GM12878 (cell line): ENCODE measurements around the gene MCTP2. TPM values are rescaled to one million over a fixed set of nuclear protein-coding genes. Genes with fewer than 3 reads are reported as not detected.

Source experiments
- ATAC-seq: fragments of 200-7000 bp; cut with Tn5 transposase; 3 replicates; pipeline ENCODE4 v1.9.1; 2020; ENCODE audit warnings: mild to moderate bottlenecking, moderate library complexity
- BruUV-seq: library from RNA; stranded (reverse); fragments of 400-500 nt; replicated peaks from 2 replicates; lab custom pipeline; 2021; lab: Mats Ljungman, UMichigan
- CTCF ChIA-PET: fragments of 300-600 bp; sonication (Branson Sonifier 250); formaldehyde crosslinking; extraction: SDS; loops from one replicate; lab custom pipeline; 2021; ENCODE audit warnings: inconsistent platforms; lab: Yijun Ruan, JAX
- POLR2A ChIA-PET: fragments of 350-600 bp; formaldehyde crosslinking; extraction: SDS; loops from one replicate; lab custom pipeline; 2021; ENCODE audit warnings: inconsistent platforms; lab: Charles Lee
- RAD21 ChIA-PET: fragments of 300-600 bp; sonication (Branson Sonifier 250); formaldehyde crosslinking; loops from one replicate; lab custom pipeline; 2023; ENCODE audit warnings: antibody characterized with exemption; ENCODE audit not compliant: unreplicated experiment; lab: Charles Lee
- SMC1A ChIA-PET: fragments of 300-600 bp; sonication (Branson Sonifier 250); formaldehyde crosslinking; loops from one replicate; lab custom pipeline; 2023; ENCODE audit not compliant: unreplicated experiment, uncharacterized antibody; lab: Charles Lee
- DNase-seq: peaks from one replicate; pipeline ENCODE4 v3.0.0-alpha.2; 2011; ENCODE audit warnings: low read depth, low spot score
- FAIRE-seq: peaks from 3 replicates; lab custom pipeline; 2011; peaks lifted over from hg19 to GRCh38; lab: Jason Lieb, UNC
- H2AFZ ChIP-seq: 2 replicates; pipeline ENCODE4 v1.6.0; 2011; ENCODE audit warnings: low read depth, low read length, control low read depth; ENCODE audit not compliant: control insufficient read depth
- H3K27ac ChIP-seq: 2 replicates; pipeline ENCODE4 v1.5.1; 2011; ENCODE audit warnings: control low read depth; ENCODE audit not compliant: control insufficient read depth, insufficient read depth
- H3K27me3 ChIP-seq, 2 experiments: replicated peaks in 1 of 2; 2 replicates each; pipeline versions ENCODE4 v1.6.0 to v1.6.1; 2011; ENCODE audit warnings: low read length in 1 of 2; ENCODE audit not compliant: control insufficient read depth in 2 of 2, insufficient read depth in 2 of 2
- H3K36me3 ChIP-seq, 2 experiments: 2 replicates each; pipeline ENCODE4 v1.5.1; 2011; ENCODE audit warnings: low read length in 1 of 2; ENCODE audit not compliant: control insufficient read depth in 2 of 2, insufficient read depth in 2 of 2
- H3K4me1 ChIP-seq: 2 replicates; pipeline ENCODE4 v1.6.1; 2011; ENCODE audit warnings: mild to moderate bottlenecking, low read length, moderate library complexity, mixed read lengths; ENCODE audit not compliant: control insufficient read depth, insufficient read depth
- H3K4me2 ChIP-seq: 2 replicates; pipeline ENCODE4 v1.6.0; 2011; ENCODE audit warnings: control low read depth; ENCODE audit not compliant: control insufficient read depth, insufficient read depth
- H3K4me3 ChIP-seq: fragments of 200-600 bp; sonication (generic); 2 replicates; pipeline ENCODE4 v1.5.1; 2016
- H3K79me2 ChIP-seq: 2 replicates; pipeline ENCODE4 v1.6.0; 2011; ENCODE audit warnings: low read length; ENCODE audit not compliant: control insufficient read depth, insufficient read depth
- H3K9ac ChIP-seq: 2 replicates; pipeline ENCODE4 v1.8.0; 2011; ENCODE audit warnings: low read length, control low read depth, mixed read lengths; ENCODE audit not compliant: control insufficient read depth, insufficient read depth
- H3K9me3 ChIP-seq: replicated peaks from 3 replicates; pipeline ENCODE4 v1.5.1; 2011; ENCODE audit warnings: mild to moderate bottlenecking, low read length; ENCODE audit not compliant: control insufficient read depth, insufficient read depth
- H4K20me1 ChIP-seq: 2 replicates; pipeline ENCODE4 v1.6.0; 2011; ENCODE audit not compliant: control insufficient read depth, insufficient read depth
- ATF7 ChIP-seq: fragments of 450-650 bp; IDR thresholded peaks from 2 replicates; pipeline ENCODE4 v1.6.1; 2016; ENCODE audit warnings: low read depth, mild to moderate bottlenecking
- DPF2 ChIP-seq: fragments of 450-650 bp; IDR thresholded peaks from 2 replicates; pipeline ENCODE4 v1.6.1; 2017; ENCODE audit warnings: mild to moderate bottlenecking
- HDAC2 ChIP-seq: fragments of 200-600 bp; sonication (generic); IDR thresholded peaks from 2 replicates; pipeline ENCODE4 v1.6.1; 2017
- JUND ChIP-seq: IDR thresholded peaks from 2 replicates; pipeline ENCODE4 v1.6.1; 2012; ENCODE audit warnings: low read depth, mild to moderate bottlenecking, low read length, improper control_type of control experiment, moderate library complexity
- MTA3 ChIP-seq: IDR thresholded peaks from 2 replicates; pipeline ENCODE4 v1.6.1; 2012; ENCODE audit warnings: low read length, inconsistent platforms, borderline replicate concordance
- NFYB ChIP-seq: IDR thresholded peaks from 2 replicates; pipeline ENCODE4 v1.6.1; 2011; ENCODE audit warnings: low read depth, mild to moderate bottlenecking, low read length, improper control_type of control experiment, moderate library complexity; ENCODE audit not compliant: insufficient read depth
- PRDM15 ChIP-seq: fragments of 450-650 bp; formaldehyde crosslinking; IDR thresholded peaks from 2 replicates; pipeline ENCODE4 v1.4.0; 2020; ENCODE audit warnings: mild to moderate bottlenecking, moderate library complexity
- SIX5 ChIP-seq: IDR thresholded peaks from 2 replicates; pipeline ENCODE4 v1.6.1; 2011; ENCODE audit warnings: mild to moderate bottlenecking, low read depth, low read length, moderate library complexity; ENCODE audit not compliant: severe bottlenecking
- STAT1 ChIP-seq: fragments of 450-650 bp; conservative IDR thresholded peaks from 2 replicates; pipeline ENCODE4 v1.6.1; 2014; ENCODE audit warnings: antibody characterized with exemption, mild to moderate bottlenecking
- WGBS: methylation state at CpG from one replicate; pipeline ENCODE4 v1.1.6; 2016; ENCODE audit warnings: low lambda C conversion rate; ENCODE audit not compliant: insufficient replicate concordance, insufficient coverage; ENCODE audit errors: missing lambda C conversion rate; 5-methylcytosine and 5-hydroxymethylcytosine counted together
- in situ Hi-C: fragments of 300-500 bp; cut with MboI; formaldehyde crosslinking; loops from 9 replicates; pipeline ENCODE4 v1.14.3; 2018; ENCODE audit warnings: mixed read lengths
- intact Hi-C: fragments of 100-400 bp; cut with micrococcal nuclease; formaldehyde crosslinking; loops from one replicate; pipeline ENCODE4 v1.14.2; 2022; ENCODE audit not compliant: unreplicated experiment
- polyA plus RNA-seq, 11 experiments: library from polyadenylated mRNA; depleted of rRNA in 4 of 11; unstranded in 6 of 11; stranded (reverse) in 5 of 11; fragments of >200 nt; fragmentation: Nextera tagmentation in 4 of 11; fragmentation: Illumina TruSeq in 1 of 11; extraction: Ambion mirVana in 4 of 11; extraction: Trizol in 1 of 11; gene quantifications; 1 replicate in 1 of 11; 2 replicates in 10 of 11; pipeline versions ENCODE4 v1.2.1 to v1.2.3, GENCODE V29; 2011 to 2016; ENCODE audit warnings: inconsistent platforms in 2 of 11, missing spikeins in 2 of 11, low read depth in 1 of 11
- total RNA-seq, 4 experiments: library from RNA; depleted of rRNA in 3 of 4; stranded (reverse); fragments of >200 nt in 3 of 4; fragmentation: Illumina TruSeq in 1 of 4; extraction: Trizol in 1 of 4; gene quantifications; 2 replicates each; pipeline versions ENCODE4 v1.2.1 to v1.2.3, GENCODE V29; 2013 to 2021
- TF ChIP-seq, protein P1 (sequence below): fragments of 450-650 bp; IDR thresholded peaks from 2 replicates; pipeline ENCODE4 v1.6.1; 2017; ENCODE audit warnings: mild to moderate bottlenecking, moderate library complexity
- TF ChIP-seq, protein P2 (sequence below): IDR thresholded peaks from 2 replicates; pipeline ENCODE4 v1.6.1; 2011; ENCODE audit warnings: borderline replicate concordance, low read depth, mild to moderate bottlenecking, moderate library complexity, mixed read lengths, low read length; ENCODE audit not compliant: insufficient read depth; ENCODE audit errors: extremely low read length

MCTP2 gene
- total and polyA plus RNA-seq, 10 of the 15 experiments (the other 5 are each of a cell fraction or from before 2014, with no cell fraction given), result 0.24 to 48.5 (median 0.88) TPM

- no peak for ATAC-seq
- Histone ChIP-seq H3K27ac (no peak overlapping the region), H3K4me2 (no peak overlapping the region), H3K79me2 (no peaks in the 10 kb centered on the region), H3K4me1 (no peaks in the 10 kb centered on the region), H3K27me3 (no peaks in the 10 kb centered on the region), H3K36me3 (no peaks in the 10 kb centered on the region), H3K9ac (no peak overlapping the region)
- FAIRE-seq, result no peak
- ChIA-PET POLR2A (no interaction called here), SMC1A (no interaction called here)
- intact Hi-C loops, result no loop called here
- no peak for TF ChIP-seq DPF2
- no peak for TF ChIP-seq NFYB
- no peak for TF ChIP-seq JUND
- TF ChIP-seq ATF7, result no peak
- TF ChIP-seq MTA3, result no peak
- no peak for TF ChIP-seq PRDM15 (CRISPR knock-in tag)
- no peak for TF ChIP-seq HDAC2
- TF ChIP-seq, protein P1, sequence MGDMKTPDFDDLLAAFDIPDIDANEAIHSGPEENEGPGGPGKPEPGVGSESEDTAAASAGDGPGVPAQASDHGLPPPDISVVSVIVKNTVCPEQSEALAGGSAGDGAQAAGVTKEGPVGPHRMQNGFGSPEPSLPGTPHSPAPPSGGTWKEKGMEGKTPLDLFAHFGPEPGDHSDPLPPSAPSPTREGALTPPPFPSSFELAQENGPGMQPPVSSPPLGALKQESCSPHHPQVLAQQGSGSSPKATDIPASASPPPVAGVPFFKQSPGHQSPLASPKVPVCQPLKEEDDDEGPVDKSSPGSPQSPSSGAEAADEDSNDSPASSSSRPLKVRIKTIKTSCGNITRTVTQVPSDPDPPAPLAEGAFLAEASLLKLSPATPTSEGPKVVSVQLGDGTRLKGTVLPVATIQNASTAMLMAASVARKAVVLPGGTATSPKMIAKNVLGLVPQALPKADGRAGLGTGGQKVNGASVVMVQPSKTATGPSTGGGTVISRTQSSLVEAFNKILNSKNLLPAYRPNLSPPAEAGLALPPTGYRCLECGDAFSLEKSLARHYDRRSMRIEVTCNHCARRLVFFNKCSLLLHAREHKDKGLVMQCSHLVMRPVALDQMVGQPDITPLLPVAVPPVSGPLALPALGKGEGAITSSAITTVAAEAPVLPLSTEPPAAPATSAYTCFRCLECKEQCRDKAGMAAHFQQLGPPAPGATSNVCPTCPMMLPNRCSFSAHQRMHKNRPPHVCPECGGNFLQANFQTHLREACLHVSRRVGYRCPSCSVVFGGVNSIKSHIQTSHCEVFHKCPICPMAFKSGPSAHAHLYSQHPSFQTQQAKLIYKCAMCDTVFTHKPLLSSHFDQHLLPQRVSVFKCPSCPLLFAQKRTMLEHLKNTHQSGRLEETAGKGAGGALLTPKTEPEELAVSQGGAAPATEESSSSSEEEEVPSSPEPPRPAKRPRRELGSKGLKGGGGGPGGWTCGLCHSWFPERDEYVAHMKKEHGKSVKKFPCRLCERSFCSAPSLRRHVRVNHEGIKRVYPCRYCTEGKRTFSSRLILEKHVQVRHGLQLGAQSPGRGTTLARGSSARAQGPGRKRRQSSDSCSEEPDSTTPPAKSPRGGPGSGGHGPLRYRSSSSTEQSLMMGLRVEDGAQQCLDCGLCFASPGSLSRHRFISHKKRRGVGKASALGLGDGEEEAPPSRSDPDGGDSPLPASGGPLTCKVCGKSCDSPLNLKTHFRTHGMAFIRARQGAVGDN, result no peak
- no peak for TF ChIP-seq SIX5
- TF ChIP-seq, protein P2, sequence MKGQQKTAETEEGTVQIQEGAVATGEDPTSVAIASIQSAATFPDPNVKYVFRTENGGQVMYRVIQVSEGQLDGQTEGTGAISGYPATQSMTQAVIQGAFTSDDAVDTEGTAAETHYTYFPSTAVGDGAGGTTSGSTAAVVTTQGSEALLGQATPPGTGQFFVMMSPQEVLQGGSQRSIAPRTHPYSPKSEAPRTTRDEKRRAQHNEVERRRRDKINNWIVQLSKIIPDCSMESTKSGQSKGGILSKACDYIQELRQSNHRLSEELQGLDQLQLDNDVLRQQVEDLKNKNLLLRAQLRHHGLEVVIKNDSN, result no peak
- no peak for TF ChIP-seq STAT1
- TF ChIP-seq, all 136 proteins: peak for 0
- in situ Hi-C loops, result no loop called here
- H3K4me3 ChIP-seq, result no peak overlapping the region
- no peaks in the 10 kb centered on the region for H3K9me3 ChIP-seq
- DNase-seq, result no peak
- H2AFZ ChIP-seq, result no peak overlapping the region
- H4K20me1 ChIP-seq, result no peaks in the 10 kb centered on the region
- ChIA-PET CTCF (no interaction called here), RAD21 (no interaction called here)
- WGBS, result 56% methylated on average over 3 of the region's 3 CpGs
- no TSS peak for BruUV-seq
These were observed 128.4 kb downstream of the MCTP2 start for GRCh38 chr15:94359716-94360115.
